Measurements from ENCODE around the gene VMO1. TPM values are rescaled to one million over a fixed set of nuclear protein-coding genes. Genes with fewer than 3 reads are reported as not detected.

The VMO1 gene
- total RNA-seq, 4 donors from 2014 or later, result 1.4 to 6.0 (median 1.9) TPM; not detected in 1

DNA sequence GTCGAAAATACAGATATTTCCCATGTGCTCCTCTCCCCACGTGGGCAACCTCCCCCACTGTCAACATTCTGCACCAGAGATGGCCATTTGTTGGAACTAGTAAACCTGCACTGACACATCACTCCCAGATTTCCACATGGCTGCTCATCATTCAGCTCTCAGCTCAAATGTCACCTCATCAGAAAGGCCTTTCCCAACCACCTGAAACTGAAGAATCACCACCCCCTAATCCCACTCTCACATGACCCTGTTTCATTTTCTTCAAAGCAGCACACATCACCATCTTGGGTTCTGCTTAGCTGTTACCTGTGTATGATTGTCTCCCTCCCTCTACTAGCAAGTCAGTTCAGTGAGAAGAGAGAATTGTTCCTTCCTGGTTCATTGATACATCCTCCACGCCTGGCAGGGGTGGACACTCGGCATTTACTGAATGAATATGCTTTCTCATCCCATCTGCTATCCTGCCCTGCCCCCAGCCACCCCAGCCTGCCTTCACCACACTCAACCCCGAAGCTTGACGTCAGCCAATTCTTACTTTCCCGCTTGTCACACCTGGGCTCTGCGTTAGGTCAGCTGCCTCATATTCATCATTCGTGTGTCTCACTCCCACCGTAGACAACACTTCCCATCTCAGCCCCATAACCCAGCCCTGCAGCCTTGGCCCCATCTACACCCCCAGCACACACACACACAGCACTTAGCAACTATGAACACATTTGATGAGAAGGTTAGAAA, 14.5 kb upstream of the VMO1 start:
- H3K4me1 ChIP-seq, result peaks cover 0 to 16% (median 8%) of the 10 kb centered on the region in 4 donors
- H3K36me3 ChIP-seq, result peaks cover 0 to 40% (median 0%) of the 10 kb centered on the region in 3 donors
- no peak overlapping the region for H3K27ac ChIP-seq
- no peaks in the 10 kb centered on the region for H3K9me3 ChIP-seq
- no peak overlapping the region for H3K4me3 ChIP-seq
- 78 to 84% methylated on average over 10 of the region's 10 CpGs for WGBS, 2 donors
- no peak for DNase-seq (ENCODE audit: low spot score in 2 of 2)
- no peak for TF ChIP-seq EP300 (IDR thresholded peaks at IDR 0.05)
- TF ChIP-seq, protein P1, sequence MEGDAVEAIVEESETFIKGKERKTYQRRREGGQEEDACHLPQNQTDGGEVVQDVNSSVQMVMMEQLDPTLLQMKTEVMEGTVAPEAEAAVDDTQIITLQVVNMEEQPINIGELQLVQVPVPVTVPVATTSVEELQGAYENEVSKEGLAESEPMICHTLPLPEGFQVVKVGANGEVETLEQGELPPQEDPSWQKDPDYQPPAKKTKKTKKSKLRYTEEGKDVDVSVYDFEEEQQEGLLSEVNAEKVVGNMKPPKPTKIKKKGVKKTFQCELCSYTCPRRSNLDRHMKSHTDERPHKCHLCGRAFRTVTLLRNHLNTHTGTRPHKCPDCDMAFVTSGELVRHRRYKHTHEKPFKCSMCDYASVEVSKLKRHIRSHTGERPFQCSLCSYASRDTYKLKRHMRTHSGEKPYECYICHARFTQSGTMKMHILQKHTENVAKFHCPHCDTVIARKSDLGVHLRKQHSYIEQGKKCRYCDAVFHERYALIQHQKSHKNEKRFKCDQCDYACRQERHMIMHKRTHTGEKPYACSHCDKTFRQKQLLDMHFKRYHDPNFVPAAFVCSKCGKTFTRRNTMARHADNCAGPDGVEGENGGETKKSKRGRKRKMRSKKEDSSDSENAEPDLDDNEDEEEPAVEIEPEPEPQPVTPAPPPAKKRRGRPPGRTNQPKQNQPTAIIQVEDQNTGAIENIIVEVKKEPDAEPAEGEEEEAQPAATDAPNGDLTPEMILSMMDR (IDR thresholded peaks at IDR 0.05), result no peak
- no peaks in the 10 kb centered on the region for H3K27me3 ChIP-seq

DNA sequence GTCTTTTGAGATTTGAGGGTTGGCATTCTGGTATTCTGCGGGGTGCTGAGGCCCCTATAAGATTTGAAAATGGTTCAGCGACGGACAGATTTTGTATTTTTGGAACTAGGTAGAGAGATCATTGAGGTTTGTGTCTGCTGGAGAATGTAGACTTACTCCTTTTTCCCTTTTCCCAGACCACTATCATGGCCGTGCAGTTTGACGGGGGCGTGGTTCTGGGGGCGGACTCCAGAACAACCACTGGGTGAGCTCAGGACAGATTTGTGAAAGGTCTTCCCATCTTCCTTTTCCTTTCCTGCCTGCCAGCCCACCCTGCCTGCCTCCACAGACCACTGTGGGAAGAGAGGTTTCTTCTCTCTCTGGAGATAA, 10.4 kb upstream of the VMO1 start:
- Histone ChIP-seq H3K27me3 (no peaks in the 10 kb centered on the region), H3K27ac (peak overlapping the region; percentile 3 to 89 (median 80)), H3K36me3 (peaks cover 0 to 40% (median 0%) of the 10 kb centered on the region in 3 donors), H3K9me3 (no peaks in the 10 kb centered on the region), H3K4me3 (peak overlapping the region; percentile 52 to 87 (median 66)), H3K4me1 (peaks cover 0 to 14% (median 8%) of the 10 kb centered on the region in 4 donors)
- WGBS, 2 donors, result 0 to 1% methylated on average over 7 of the region's 7 CpGs
- TF ChIP-seq EP300 (IDR thresholded peaks at IDR 0.05), result no peak
- no peak for DNase-seq (ENCODE audit: low spot score in 2 of 2)

DNA sequence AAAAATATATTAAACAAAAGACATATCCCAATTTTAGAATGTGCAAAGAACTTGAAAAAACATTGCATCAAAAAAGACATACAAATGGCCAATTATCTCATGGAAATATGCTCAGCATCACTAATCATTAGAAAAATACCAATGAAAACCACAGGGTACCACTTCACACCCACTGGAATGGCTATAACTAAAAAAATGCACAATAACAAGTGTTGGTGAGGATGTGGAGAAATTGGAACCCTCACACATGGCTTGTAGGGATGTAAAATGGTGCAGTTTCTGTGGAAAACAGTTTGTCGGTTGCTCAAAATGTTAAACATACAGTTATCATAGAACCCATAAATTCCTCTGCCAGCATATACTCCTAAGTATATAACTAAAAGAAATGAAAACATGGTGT, 9.0 kb upstream of the VMO1 start:
- no peaks in the 10 kb centered on the region for H3K9me3 ChIP-seq
- TF ChIP-seq, protein P1 (IDR thresholded peaks at IDR 0.05), result no peak
- no peak for TF ChIP-seq EP300 (IDR thresholded peaks at IDR 0.05)
- no peak for TF ChIP-seq POLR2A (IDR thresholded peaks at IDR 0.05)
- no peaks in the 10 kb centered on the region for H3K27me3 ChIP-seq
- H3K36me3 ChIP-seq, result peaks cover 0 to 30% (median 0%) of the 10 kb centered on the region in 3 donors
- WGBS, 2 donors, result 90 to 92% methylated on average over 1 of the region's 1 CpG
- H3K4me1 ChIP-seq, result peaks cover 0 to 14% (median 10%) of the 10 kb centered on the region in 4 donors
- peak overlapping the region in 3 of 4 donors; percentile 75 to 88 (median 85) for H3K27ac ChIP-seq
- no peak for DNase-seq (ENCODE audit: low spot score in 2 of 2)
- no peak overlapping the region for H3K4me3 ChIP-seq

DNA sequence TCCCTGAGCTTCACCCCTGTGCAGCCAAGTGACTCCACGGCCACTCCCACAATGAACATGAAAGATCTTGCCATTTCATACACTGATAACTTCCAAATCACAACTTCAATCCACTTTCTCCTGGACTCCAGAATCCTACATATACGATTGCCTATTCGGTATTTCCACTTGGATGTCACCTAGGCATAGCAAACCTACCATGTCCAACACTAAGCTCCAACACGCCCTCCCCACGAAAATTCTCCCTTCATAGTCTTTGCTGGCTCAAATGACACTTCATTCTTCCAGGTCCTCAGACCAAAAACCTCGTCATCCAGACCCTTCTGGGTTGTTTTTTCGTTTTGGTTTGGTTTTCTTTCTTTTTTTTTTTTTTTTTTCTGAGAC, 4.5 kb upstream of the VMO1 start:
- H3K36me3 ChIP-seq, result no peaks in the 10 kb centered on the region
- peaks cover 0 to 7% of the 10 kb centered on the region in 2 donors for H3K27me3 ChIP-seq
- DNase-seq (ENCODE audit: low spot score in 2 of 2), result no peak
- H3K9me3 ChIP-seq, result no peaks in the 10 kb centered on the region
- peak overlapping the region; percentile 87 to 95 (median 92) for H3K27ac ChIP-seq
- H3K4me1 ChIP-seq, result peaks cover 0 to 40% (median 24%) of the 10 kb centered on the region in 4 donors
- H3K4me3 ChIP-seq, result peak overlapping the region; percentile 65 to 92 (median 76)
- 43 to 64% methylated on average over 7 of the region's 7 CpGs for WGBS, 2 donors
- TF ChIP-seq, protein P1 (IDR thresholded peaks at IDR 0.05), result no peak
- TF ChIP-seq EP300 (IDR thresholded peaks at IDR 0.05) (no peak), POLR2A (IDR thresholded peaks at IDR 0.05) (no peak)

DNA sequence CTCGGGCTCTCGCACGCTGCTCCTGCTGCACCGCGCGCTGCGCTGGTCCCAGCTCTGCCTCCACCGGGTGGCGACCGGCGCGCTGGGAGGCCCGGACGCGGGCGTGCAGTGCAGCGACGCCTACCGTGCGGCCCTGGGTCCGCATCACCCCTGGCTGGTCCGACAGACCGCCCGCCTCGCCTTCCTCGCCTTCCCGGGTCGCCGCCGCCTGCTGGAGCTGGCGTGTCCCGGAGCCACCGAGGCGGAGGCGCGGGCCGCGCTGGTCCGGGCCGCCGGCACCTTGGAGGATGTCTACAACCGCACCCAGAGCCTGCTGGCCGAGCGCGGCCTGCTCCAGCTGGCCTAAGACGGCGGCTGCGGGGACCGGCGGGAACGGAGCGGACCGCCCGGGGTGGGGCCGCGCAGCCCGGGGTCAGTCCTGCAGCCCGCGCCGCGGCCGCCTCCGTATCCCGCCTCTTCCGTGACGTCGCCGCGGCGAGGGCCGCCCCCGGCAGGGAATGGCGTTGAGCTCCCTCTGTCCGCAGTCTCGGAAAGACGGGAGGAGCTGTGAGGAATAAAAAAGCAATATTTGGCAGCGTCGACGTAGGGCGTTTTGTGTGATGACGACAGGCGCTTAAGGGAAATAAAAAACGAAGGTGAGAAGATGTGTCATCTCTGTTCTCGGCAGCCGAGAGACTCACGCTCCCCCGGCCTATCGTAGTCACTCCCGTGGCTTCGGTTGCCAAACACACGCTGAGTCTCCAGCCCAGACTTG, 4.0 kb upstream of the VMO1 start:
- DNase-seq (ENCODE audit: low spot score in 2 of 2), result peak; percentile 64 to 66
- no peaks in the 10 kb centered on the region for H3K9me3 ChIP-seq
- peak overlapping the region; percentile 65 to 92 (median 76) for H3K4me3 ChIP-seq
- 0% methylated on average over 50 to 73 of the region's 91 CpGs for WGBS, 2 donors
- peak in 1 of 2 donors; percentile 88 for TF ChIP-seq EP300 (IDR thresholded peaks at IDR 0.05)
- TF ChIP-seq, protein P1 (IDR thresholded peaks at IDR 0.05), result peak; percentile 82 to 97 (median 84)
- peak; percentile 41 to 83 for TF ChIP-seq POLR2A (IDR thresholded peaks at IDR 0.05)
- H3K27me3 ChIP-seq, result peaks cover 0 to 13% of the 10 kb centered on the region in 2 donors
- peak overlapping the region; percentile 87 to 95 (median 92) for H3K27ac ChIP-seq
- peaks cover 0 to 46% (median 27%) of the 10 kb centered on the region in 4 donors for H3K4me1 ChIP-seq
- no peaks in the 10 kb centered on the region for H3K36me3 ChIP-seq

Data from tibial nerve (tissue), 4 donors.